Measurements from ENCODE around the gene TSPAN9. TPM values are rescaled to one million over a fixed set of nuclear protein-coding genes. Genes with fewer than 3 reads are reported as not detected.

TSPAN9 gene
- total RNA-seq, 1 experiment from 2014 or later = 7.0 TPM

DNA sequence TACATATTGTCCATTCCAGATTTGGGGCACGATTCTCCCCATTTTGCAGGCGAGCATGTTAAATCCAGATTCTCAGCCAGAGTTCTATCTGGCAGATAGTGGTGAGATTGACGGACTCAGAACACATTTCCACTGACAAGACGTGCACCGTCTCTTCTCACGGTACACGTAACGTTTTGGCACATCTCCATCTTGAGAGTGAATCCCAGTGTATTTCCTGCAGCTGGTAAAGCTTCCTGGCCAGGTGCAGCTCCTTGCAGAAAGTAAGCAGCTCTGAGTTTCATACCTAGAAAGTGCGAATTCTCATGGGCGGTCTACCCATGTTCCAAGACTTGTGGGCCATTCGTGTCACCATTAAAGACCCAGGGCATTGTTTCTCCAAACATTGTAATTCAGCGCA lies 102.6 kb downstream of the TSPAN9 start:
- DNase-seq (ENCODE audit: extremely low read depth, low read depth) = no peak

DNA sequence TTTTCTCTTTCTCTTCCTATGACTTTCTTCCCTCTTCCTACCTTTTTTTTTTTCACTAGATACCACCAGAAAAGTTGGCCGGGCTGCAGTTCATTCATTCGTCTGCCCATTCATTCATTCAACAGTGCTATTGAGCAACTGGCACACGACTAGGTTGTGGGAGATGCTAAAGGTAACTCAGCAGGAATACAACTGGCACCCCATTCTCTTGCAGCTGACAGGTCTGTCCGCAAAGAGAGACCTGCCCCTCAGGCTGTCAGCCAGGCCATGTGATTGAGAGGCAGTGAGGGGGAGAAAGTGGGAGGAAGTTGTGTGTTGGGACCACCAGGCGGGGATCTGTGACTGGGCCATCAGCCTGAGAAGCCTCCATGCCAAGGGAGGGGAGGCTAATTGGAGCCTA lies 105.2 kb downstream of the TSPAN9 start:
- DNase-seq (ENCODE audit: extremely low read depth, low read depth) = no peak

DNA sequence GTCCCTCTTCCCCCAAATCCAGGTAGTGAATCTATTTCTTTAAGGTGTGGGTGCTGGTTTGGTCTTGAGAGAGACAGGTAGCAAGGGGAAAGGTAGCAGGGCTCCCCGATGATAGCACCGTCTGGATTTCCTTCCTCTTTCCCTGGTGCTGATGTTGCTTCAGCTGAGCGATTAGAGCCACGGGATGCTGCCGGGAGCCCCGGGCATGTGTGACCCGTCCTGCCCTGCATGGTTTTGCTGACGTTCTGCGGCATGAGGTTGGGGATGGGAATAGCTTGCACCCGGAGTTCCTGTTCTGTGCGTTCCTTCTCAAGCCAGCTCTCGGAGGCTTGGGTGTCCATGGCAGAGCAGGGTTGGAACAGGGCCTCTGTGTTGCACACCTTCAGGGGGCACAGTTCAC lies 107.3 kb downstream of the TSPAN9 start:
- no peak for DNase-seq (ENCODE audit: extremely low read depth, low read depth)

DNA sequence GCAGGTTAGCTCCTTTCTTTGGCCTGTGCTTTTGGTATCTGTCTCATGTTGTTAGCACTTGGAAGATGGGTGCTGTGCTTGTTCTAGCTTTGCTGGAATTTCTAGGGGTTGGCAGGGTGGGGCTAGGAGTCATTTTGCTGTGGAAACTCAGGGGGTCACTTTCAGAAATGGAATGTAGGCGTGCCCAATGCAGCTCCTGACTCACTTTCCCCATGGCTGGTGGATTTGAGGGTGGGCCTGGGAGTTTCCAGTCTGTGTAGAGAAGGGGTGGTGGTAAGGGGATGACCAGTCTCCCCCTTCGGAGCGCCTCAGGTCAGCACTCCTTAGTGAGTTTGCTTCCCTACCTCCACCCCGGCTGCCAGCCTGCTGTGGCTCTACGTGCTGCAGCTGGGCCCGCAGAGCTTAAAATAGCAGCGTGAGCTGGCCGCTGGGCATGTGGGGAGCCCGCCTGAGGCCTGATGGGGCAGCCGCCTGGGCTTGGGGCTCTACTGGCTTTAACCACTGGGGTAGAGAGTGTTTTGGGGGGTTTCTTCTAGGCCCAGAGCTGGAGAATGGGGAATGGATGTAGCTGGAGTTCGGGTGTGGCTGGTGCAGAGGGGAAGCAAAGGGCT lies 108.2 kb downstream of the TSPAN9 start:
- DNase-seq (ENCODE audit: extremely low read depth, low read depth) = no peak

DNA sequence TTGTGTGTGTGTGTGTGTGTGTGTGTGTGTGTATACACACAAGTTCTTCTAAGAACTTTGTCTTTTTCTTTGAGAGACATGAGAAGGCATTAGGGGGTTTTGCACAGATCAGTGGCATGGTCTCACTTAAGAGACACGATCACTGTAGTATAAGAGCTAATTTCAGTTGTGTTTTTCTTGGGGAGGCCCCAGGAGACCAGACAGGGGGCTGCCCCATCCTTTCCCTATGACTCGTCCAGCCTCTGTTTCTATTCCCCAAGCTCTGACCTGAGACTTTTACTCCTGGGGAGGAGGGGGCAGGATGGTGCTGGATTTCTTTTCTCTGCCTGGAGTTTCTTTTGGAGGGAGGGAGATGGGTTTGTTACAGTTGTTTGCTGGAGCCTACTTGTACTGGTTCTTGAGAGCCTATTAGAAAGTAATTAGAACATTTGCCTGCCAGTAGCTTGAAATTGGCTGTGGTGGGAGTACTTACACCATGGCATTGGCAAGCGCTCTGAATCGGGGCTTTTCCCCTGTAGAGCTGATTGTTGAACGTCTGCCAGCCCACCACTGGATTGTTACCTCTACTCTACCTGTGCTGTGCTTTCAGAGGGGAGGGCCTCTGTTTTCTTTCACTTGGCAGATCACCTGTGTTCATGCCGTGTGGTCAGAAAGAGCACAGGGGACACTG lies 109.5 kb downstream of the TSPAN9 start:
- DNase-seq (ENCODE audit: extremely low read depth, low read depth) = no peak

DNA sequence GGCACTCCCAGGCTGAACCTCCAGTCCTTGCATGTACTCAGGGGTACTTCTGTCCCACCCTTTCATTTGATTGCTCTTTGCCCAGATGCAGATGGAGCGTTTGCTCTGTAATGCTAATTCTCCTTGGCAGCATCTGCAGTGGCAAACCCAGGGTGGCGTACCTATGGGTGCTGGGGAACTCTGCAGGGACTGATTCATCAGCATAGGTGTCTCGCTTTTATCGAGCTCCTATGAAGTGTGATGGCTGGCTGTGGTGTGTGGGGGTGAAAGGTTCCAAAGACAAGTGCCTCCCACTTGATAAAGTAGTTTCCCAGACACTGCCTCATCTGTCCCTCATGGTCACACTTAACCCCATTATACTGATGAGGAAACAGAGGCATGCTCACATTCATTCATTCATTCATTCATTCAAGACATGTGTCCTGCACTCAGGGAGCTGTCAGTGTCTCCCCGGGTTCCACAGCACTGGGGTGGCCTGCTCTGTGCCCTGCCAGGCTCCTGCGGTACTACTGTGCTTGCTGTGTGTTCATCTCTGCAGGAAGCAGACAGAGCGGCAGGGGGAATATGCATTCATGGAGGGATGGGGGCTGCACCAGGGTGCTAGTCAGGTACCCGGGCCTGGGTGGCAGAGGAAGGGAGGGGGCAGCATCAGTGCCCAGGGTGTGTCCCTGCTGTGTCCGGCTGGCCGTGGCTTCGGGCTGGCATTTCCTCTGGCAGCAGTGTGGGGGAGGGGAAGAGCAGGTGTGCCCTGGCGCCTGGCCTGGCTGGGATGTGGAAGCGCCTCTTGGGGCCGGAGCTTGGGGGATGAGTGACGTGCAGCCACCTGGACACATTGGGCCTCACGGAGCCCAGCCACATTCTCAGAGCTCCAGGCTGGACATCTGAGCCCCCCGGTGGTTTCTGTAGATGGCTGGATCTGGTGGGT lies 110.9 kb downstream of the TSPAN9 start:
- no peak for DNase-seq (ENCODE audit: extremely low read depth, low read depth)

DNA sequence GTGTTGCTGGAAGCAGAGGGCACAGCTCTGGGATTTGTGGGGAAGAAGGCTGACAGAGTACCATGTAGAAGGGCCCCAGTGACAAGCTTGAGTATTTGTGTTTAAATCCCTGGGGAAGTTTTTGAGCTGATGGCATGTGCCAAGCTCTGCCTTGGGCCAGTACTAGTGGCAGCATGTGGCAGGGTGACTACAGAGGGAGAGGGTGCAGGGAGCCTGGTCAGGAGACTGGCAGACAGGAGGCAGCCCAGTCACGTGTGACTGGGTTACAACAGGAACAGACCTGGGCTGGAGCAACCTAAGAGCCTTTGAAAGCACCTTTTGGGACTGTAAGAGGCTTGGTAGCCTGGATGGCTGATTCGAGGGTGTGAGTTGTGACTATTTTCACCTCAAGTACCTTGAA lies 112.1 kb downstream of the TSPAN9 start:
- no peak for DNase-seq (ENCODE audit: extremely low read depth, low read depth)

DNA sequence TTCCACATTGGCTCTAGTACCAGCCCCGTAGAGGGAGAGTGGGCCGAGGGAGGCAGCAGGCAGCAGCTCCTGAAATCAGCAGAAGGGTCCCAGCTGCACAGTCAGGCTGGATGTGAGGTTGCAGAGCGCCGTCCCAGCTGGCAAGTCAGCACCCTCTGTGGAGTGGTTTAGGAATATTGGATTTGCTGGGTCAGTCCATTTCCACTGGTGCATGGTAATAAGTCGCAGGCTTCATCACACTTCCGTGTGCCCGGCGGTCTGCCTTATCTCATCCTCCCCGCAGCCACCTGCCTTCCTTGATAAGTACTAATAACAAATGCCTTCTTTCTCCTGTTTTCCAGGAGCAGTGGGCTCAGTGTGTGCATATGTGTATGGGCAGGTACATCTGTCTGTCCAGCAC lies 112.9 kb downstream of the TSPAN9 start:
- DNase-seq (ENCODE audit: extremely low read depth, low read depth) = no peak

DNA sequence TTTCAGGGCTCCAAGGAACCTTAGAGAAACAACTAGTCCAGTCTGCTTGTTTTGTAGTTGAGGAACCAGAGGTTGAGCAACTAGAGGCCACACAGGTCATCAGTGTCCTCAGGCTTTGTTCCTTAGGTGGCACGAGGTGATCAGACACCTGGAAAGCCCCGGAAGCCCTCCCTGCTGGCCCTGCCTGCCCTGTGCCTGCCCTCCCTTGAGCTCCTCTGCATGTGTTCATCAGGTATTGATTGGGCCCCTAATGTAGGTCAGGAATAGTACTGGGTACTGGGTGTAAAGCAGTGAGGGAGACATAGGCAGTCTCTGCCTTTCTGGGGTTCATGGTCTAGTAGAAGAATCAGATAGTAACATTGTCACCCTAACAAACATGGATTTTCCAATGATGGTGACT lies 114.3 kb downstream of the TSPAN9 start:
- DNase-seq (ENCODE audit: extremely low read depth, low read depth) = no peak

DNA sequence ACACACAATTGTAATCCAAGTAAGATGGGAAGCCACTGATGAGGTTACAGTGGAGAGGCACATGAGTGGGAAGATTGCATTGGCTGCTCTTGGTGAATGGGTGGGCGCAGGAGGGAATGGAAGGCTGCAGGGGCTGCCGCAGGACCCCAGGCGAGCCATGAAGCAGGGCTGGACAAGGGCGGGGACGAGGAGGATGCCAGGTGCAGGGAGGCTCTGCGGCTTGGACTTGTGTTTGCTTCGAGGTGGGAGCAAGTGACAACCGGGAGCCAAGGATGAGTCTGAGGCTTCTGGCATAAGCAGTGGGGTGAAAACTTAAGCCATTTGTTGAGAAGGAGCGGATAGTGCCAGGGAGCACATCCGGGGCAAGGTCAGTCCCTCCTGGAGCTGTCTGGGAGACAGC lies 115.0 kb downstream of the TSPAN9 start:
- DNase-seq (ENCODE audit: extremely low read depth, low read depth) = no peak

DNA sequence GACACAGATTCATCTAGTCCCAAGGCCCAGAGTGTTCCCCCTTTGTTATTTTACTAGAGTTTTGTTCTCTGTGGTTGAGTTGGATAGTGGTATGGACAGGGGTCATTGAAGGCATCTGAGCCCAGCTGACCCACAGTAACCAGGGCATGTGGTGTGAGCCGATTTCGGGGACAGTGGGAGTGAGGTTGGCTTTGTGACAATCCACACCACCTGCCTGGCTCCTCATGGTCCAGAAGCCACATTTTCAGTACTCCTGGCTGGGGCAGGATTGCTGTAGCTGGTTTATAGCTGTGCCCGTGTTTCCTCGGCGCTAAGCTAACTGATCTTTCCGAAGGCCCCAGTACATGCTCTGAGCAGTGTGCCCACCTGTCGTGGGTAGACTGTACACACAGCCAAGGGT lies 116.0 kb downstream of the TSPAN9 start:
- no peak for DNase-seq (ENCODE audit: extremely low read depth, low read depth)

DNA sequence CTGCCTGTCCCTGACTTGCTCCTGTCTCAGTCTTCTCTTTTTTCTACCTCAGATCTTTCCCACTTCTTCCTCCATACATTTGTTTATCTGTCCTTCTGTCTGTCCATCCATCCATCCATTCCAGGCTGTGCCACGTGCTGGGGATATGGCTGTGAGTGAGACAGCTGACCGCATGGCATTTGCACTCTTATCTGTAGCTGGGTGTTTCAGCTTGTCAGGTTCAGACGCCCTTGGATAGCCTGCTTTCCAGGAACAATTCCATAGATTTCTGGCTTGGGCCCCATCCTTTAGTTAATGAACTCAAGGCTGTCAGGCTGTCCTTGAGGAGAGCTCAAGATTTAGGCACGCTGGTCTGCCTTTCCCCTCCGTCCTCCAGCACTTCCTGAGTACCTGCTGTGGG lies 116.6 kb downstream of the TSPAN9 start:
- no peak for DNase-seq (ENCODE audit: extremely low read depth, low read depth)

DNA sequence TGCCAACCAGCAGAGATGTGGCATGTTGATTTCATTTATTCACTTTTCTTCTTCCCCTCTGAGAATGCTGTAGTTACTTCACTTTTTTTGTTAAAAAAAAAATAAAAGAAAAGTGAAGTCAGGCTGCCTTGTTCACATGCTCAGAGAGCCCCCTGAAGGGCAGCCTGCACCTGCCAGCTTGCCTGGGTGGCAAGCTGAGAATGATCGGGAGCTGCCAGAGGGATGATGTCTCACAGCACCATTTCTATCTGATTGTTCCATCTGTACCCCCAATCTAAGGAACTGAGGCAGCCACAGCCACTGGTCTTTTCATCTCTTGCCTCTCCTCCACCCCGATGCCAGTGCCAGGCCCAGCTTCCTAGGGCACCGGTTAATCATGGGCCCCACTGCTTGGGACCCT lies 118.2 kb downstream of the TSPAN9 start:
- no peak for DNase-seq (ENCODE audit: extremely low read depth, low read depth)

DNA sequence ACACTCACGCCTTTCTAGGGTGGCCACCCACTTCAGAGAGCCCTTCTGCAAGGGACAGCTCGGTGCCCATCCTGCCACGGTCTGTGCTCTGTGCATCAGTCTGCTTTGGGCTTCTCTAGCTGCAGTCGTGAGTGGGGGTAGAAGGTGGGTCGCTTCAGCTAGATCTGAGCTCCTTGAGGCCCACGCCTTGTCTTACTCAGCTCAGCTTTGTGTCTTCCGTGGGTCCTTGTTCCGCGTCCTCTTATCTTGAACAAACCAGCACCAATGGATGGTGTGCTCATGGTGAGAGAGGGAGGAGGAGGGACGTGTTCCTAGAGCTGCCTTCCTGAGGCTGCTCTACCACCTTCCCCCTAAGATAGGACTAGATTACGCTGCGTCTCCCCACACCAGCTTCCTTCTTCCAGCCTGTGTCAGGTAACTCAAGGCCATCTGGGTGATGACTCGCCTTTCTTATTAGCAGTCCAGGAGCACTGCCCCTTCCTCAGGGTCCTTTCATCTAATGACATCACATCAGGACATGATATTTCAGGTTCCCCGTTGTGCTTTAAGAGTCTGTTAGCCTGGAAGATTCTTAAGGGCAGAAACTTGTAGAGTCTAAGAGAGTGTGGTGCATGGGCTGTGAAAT lies 118.8 kb downstream of the TSPAN9 start:
- no peak for DNase-seq (ENCODE audit: extremely low read depth, low read depth)

DNA sequence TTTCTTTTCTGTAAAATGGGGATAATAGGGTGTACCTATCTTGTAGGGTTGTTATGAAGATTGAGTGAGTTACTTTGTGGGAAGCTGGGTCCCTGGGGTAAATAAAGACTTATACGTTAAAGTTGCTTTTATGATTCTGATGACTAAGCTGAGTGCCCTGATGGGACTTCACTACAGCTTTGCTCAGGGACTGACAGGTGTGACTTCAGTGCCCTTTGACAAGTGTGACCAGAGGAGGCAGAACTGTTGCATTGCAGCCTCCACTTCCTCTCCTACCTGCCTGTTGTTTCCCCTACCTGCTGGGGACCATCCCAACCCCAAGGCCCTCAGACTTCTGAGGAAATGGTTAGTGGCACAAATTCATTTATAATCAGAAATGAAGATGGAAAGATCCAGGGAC lies 119.3 kb downstream of the TSPAN9 start:
- DNase-seq (ENCODE audit: extremely low read depth, low read depth) = no peak

DNA sequence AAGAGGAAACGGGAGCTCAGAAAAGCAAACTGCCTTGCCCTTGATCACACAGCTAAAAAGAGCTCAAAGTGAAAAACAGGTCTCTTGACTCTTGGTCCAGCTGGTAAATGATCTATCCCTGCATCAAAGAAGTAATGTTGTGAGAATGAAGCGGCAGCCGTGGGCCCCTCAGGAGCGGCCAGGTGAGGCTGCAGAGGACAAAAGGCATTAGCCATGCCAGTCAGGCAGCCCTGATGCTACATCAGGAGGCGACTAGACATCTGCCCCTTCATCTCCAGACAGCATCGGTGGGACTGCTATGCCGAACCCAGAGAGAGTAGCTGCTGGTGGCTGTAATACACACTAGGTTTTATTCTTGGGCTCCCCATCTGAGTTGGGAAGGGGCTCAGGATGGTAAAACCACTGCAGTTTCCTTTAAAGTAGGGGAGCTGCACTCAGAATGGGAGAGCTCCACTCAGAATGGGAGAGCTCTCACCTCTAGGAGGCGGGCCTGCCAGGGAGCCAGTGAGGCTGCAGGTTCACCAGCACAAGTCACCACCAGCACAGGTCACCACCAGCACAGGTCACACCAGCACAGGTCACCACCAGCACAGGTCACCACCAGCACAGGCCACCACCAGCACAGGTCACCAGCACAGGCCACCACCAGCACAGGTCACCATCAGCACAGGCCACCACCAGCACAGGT lies 120.1 kb downstream of the TSPAN9 start:
- no peak for DNase-seq (ENCODE audit: extremely low read depth, low read depth)

DNA sequence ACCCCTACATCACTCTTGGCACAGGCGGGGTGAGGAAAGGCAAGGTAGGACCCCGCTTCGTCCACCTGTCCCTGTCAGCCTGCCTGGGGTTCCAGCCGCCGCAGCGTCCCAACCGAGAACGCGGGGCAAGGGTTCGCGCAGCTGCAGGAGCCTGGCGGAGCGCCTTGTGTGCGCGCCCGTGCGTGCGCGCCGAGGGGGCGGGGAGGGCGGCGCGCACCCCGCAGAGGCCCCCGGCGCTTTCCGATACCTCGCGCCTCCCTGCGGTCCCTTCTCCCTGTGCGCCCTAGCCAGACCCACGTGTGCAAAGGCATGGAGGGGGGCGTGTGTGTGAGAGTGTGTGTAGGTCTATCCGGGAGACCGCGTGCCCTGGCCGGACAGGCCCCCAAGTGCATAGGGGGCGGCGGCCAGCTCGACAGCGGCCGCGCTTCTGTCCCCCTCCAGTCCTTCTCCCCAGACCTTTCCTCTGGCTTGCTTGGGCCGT lies 122.4 kb downstream of the TSPAN9 start:
- no peak for DNase-seq (ENCODE audit: extremely low read depth, low read depth)

DNA sequence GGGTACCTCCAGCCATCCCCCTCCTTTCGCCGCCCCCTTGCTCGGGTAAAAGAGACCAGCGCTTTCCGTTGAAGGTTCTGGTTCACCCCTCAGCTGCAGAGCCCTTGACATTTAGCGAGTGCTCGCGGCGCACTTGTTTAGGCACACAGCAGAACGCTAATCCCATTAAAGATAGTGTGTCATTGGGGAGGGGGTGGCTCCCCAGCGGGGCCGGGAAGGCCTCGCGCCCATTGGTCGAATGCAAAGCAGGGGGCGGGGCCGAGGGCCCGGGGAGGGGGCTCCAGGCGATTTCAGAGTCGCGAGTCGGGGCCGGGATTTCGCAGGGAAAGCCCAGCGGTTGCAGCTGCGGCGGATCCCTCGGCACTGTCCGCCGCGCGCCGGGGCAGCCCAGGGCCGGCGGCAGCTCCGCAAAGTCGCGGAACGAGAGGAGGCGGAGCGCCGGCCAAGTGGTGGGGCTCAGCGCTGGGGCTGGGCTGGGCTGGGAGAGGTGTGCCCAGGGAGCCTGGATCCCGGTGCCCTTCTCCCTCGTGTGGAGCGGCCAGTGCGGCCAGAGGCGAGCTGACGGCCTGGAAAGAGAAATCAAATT lies 122.9 kb downstream of the TSPAN9 start:
- no peak for DNase-seq (ENCODE audit: extremely low read depth, low read depth)

DNA sequence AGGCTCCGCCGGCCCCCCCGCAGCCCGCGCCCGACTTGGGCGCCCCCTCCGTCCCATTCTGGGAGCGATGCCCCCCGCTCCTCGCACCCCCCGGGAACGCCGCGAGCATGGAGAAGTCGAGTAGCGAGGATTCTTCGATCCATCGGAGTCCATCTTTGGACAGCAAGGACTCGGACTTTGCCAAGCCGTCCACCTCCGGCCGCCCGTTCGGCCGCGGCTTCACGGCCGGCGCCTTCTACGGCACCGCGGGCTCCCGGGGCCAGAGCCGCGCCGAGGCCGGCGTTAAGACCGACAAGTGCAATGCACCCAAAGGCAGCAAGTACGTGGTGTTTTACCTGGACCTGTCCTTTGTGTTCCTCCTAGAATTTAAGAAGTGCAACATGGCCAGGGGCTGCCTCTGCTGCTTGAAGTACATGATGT lies 123.6 kb downstream of the TSPAN9 start:
- no peak for DNase-seq (ENCODE audit: extremely low read depth, low read depth)
